GM12878 (cell line): Measurements from ENCODE around the gene LRBA.

ENCODE experiments used
- EP300 ChIP-seq, 2 experiments: fragments of 150-350 bp in 1 of 2; IDR thresholded peaks; 2 replicates each; pipeline ENCODE4 v1.6.1; 2011 to 2012; ENCODE audit warnings: low read depth in 2 of 2, low read length in 2 of 2, borderline replicate concordance in 1 of 2, improper control_type of control experiment in 1 of 2, inconsistent platforms in 1 of 2; ENCODE audit not compliant: control insufficient read depth in 1 of 2
- HCFC1 ChIP-seq: fragments of 150-350 bp; IDR thresholded peaks from 2 replicates; pipeline ENCODE4 v1.6.1; 2014; ENCODE audit warnings: low read length
- POLR2A ChIP-seq: IDR thresholded peaks from 2 replicates; pipeline ENCODE4 v1.6.1; 2011; ENCODE audit warnings: low read depth, mild to moderate bottlenecking, low read length
- POLR2AphosphoS2 ChIP-seq: IDR thresholded peaks from 2 replicates; pipeline ENCODE4 v1.6.1; 2011; ENCODE audit warnings: low read depth, mild to moderate bottlenecking, low read length, improper control_type of control experiment, moderate library complexity

- TF ChIP-seq POLR2A (no peak), EP300 (IDR thresholded peaks at IDR 0.05; ENCODE audit: borderline replicate concordance in 1 of 2, control insufficient read depth in 1 of 2, low read depth in 2 of 2, low read length in 2 of 2) (no peak), HCFC1 (no peak), POLR2AphosphoS2 (no peak)
Measured at GRCh38 chr4:150972592-150972991, 42.5 kb downstream of the LRBA start.
